Measurements from ENCODE around the gene DIDO1. TPM values are rescaled to one million over a fixed set of nuclear protein-coding genes. Genes with fewer than 3 reads are reported as not detected.
A peak's percentile ranks its signal among the peaks of the same experiment; 100 is the strongest.

Gene DIDO1
- total and polyA plus RNA-seq, 2 of the 13 experiments (the other 11 are each of a cell fraction or from before 2014, with no cell fraction given), result 75.0 to 75.1 TPM

DNA sequence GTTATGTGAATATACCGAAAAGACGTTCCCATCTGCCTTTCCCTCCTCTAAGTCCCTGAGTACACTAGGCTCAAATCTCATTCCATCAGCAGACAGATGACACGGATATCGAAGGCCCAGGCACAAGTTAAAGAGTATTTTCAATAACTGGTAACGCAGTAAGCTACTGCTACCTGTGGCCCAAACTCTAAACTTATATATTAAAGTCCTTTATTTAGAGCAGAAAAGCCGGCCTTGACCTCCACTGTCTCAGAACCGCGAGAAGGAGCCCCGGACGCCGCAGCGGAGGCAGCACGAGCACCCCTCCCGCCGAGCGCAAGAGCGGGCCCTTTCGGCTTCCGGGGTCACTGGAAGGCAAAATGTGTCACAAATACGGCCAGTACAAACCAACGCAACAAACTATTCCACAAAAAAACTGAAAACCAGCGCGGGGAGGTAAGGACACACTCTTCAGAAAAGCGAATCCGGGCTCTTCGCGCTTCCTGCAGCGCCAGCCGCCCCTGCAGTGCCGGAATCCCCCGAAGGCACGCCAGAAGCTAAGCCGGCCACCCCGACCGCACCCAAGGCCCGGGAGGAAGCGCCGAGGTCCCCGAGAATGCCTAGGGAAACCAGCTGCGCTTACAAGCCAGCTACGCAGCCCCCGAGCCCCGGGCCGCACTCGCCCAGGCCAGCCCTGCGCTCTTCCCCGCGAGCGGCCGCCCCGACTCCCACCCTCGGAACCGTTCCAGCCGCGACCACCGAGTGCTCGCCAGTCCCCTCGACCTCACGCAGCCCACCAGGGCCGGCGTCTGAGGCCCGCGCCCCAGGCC is 681 bp downstream of the DIDO1 start (continued):
- TF ChIP-seq ZNF326 (CRISPR knock-in tag; IDR thresholded peaks at IDR 0.05; ENCODE audit: borderline replicate concordance), result no peak
- no peak; the same call in 1 of the 2 replicates for TF ChIP-seq TIGD3 (CRISPR knock-in tag; IDR thresholded peaks at IDR 0.05; ENCODE audit: borderline replicate concordance)
- TF ChIP-seq ZNF160 (CRISPR knock-in tag; IDR thresholded peaks at IDR 0.05), result no peak
- TF ChIP-seq ZNF768 (CRISPR knock-in tag; IDR thresholded peaks at IDR 0.05), result no peak
- TF ChIP-seq TARDBP (CRISPR knock-in tag; IDR thresholded peaks at IDR 0.05), result no peak
- no peak for TF ChIP-seq KAT7 (CRISPR knock-in tag; IDR thresholded peaks at IDR 0.05; ENCODE audit: borderline replicate concordance)
- TF ChIP-seq TCF7 (IDR thresholded peaks at IDR 0.05; ENCODE audit: low read depth), result no peak
- TF ChIP-seq ZNF253 (CRISPR knock-in tag; IDR thresholded peaks at IDR 0.05; ENCODE audit: borderline replicate concordance), result no peak
- TF ChIP-seq KDM2A (CRISPR knock-in tag; IDR thresholded peaks at IDR 0.05; ENCODE audit: borderline replicate concordance, low read depth), result no peak
- TF ChIP-seq SATB2 (CRISPR knock-in tag; IDR thresholded peaks at IDR 0.05), result peak; percentile 95; the same call in 1 of the 2 replicates
- peak; percentile 16 for TF ChIP-seq ZNF781 (CRISPR knock-in tag; IDR thresholded peaks at IDR 0.05; ENCODE audit: borderline replicate concordance, not compliant biosample characterization)
- peak; percentile 58; the same call in 1 of the 2 replicates for TF ChIP-seq RBAK (CRISPR knock-in tag; IDR thresholded peaks at IDR 0.05)
- no peak; the same call in 1 of the 2 replicates for TF ChIP-seq POLR2AphosphoS2 (IDR thresholded peaks at IDR 0.05; ENCODE audit: low read depth, low read length)
- TF ChIP-seq ZNF3 (CRISPR knock-in tag; IDR thresholded peaks at IDR 0.05), result no peak
- no peak for TF ChIP-seq ZNF549 (CRISPR knock-in tag; IDR thresholded peaks at IDR 0.05)
- TF ChIP-seq JUN (CRISPR knock-in tag; IDR thresholded peaks at IDR 0.05), result no peak
- TF ChIP-seq ZNF414 (CRISPR knock-in tag; IDR thresholded peaks at IDR 0.05), result no peak
- TF ChIP-seq ZZZ3 (CRISPR knock-in tag; IDR thresholded peaks at IDR 0.05; ENCODE audit: borderline replicate concordance), result no peak; the same call in 1 of the 2 replicates
- no peak; the same call in 1 of the 2 replicates for TF ChIP-seq ZNF747 (CRISPR knock-in tag; IDR thresholded peaks at IDR 0.05; ENCODE audit: borderline replicate concordance)
- TF ChIP-seq POGK (CRISPR knock-in tag; conservative IDR thresholded peaks at IDR 0.05), result no peak
- no peak for TF ChIP-seq ZBTB38 (CRISPR knock-in tag; IDR thresholded peaks at IDR 0.05)
- no peak for TF ChIP-seq ARID3A (IDR thresholded peaks at IDR 0.05; ENCODE audit: low read depth, low read length)
- TF ChIP-seq ATF7 (IDR thresholded peaks at IDR 0.05), result no peak
- no peak for TF ChIP-seq ATF7 (CRISPR knock-in tag; IDR thresholded peaks at IDR 0.05)
- no peak for TF ChIP-seq HMGA1 (CRISPR knock-in tag; conservative IDR thresholded peaks at IDR 0.05)

Data from HepG2 (cell line).